Tibial nerve (tissue), 4 donors: ENCODE measurements around the gene CREB3L1.

Experiments
- CTCF ChIP-seq, 5 experiments: fragments of 200-600 bp in 3 of 5; fragments of 450-650 bp in 2 of 5; sonication (generic) in 3 of 5; IDR thresholded peaks; one replicate each; pipeline ENCODE4 v1.5.1; 2016 to 2019; ENCODE audit warnings: antibody characterized with exemption in 5 of 5, mild to moderate bottlenecking in 3 of 5, moderate library complexity in 2 of 5
- EP300 ChIP-seq, 2 donors: sonication (generic); formaldehyde crosslinking; IDR thresholded peaks; one replicate each; pipeline ENCODE4 v1.6.1; 2017; ENCODE audit warnings: antibody characterized with exemption in 2 of 2, mild to moderate bottlenecking in 1 of 2
- POLR2A ChIP-seq, 2 donors: fragments of 450-650 bp; IDR thresholded peaks; one replicate each; pipeline ENCODE4 v1.6.1; 2017; ENCODE audit warnings: antibody characterized with exemption in 2 of 2, mild to moderate bottlenecking in 2 of 2, moderate library complexity in 2 of 2

- TF ChIP-seq CTCF (IDR thresholded peaks at IDR 0.05), result no peak
- no peak for TF ChIP-seq POLR2A (IDR thresholded peaks at IDR 0.05)
- no peak for TF ChIP-seq EP300 (IDR thresholded peaks at IDR 0.05)
Observed at GRCh38 chr11:46366661-46367161, 89.2 kb downstream of the CREB3L1 start.
